Measurements from ENCODE around the gene TINAGL1. TPM values are rescaled to one million over a fixed set of nuclear protein-coding genes. Genes with fewer than 3 reads are reported as not detected.
A peak's percentile ranks its signal among the peaks of the same experiment; 100 is the strongest.

TINAGL1 gene
- total and polyA plus RNA-seq, 7 donors, result 28.5 to 59.6 (median 52.5) TPM

GRCh38 chr1:31593136-31593665, 16.9 kb downstream of the TINAGL1 start:
- Histone ChIP-seq H3K27ac (no peak overlapping the region), H3K9me3 (no peaks in the 10 kb centered on the region), H3K4me1 (peaks cover 5% of the 10 kb centered on the region), H3K4me3 (no peak overlapping the region), H3K36me3 (ENCODE audit: insufficient read depth in 1 of 2, low read depth in 1 of 2) (no peaks in the 10 kb centered on the region), H3K27me3 (ENCODE audit: insufficient read depth in 3 of 3, low read length in 2 of 3) (peaks cover 0 to 21% (median 6%) of the 10 kb centered on the region in 3 donors)
- no peak for TF ChIP-seq CTCF (IDR thresholded peaks at IDR 0.05)
- ATAC-seq (no peak), DNase-seq (no peak)
- 79 to 84% (median 79%) methylated on average over 5 of the region's 5 CpGs for WGBS, 3 donors
- intact Hi-C loops (cut with DNase I), result loop anchor here in 1 of 2 donors (1.0 kb wide), 1 partner anchor 29 kb away; no protein-coding TSS in a partner anchor

DNA sequence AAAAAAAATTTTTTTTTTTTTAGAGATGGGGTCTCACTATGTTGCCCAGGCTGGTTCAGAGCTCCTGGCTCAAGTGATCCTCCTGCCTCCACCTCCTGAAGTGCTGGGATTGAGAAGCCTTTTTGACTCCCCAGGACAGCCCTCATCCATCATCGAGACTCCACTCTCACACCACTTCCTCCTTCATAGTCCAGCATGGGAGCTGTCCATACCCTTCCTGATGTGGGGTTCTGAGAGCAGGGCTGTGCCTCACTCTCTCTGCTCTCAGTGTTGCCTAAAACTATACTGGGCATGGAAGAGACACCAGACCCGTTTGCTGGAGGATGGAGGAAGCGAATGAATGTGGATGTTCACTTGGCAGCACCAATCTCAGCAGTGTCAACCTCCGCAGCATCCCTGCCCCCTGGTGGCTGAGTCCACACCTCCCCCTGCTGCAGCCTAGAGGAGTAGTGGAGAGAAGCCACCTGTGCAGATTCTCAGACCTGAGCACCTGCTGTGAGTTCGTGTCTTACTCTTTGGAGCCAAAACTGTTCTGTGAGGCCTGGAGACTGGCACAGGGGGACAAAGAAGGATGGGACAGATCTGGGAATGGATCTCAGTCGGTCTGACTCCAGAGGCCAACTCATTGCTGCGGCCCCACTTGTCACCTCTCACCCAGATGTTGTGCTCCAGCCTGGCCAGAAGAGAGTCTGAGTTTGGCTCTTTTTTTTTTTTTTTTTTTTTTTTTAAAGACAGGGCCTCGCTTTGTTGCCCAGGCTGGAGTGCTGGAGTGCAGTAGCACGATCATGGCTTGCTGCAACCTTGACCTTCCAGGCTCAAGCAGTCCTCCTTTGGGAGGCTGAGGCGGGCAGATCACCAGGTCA, 17.7 kb downstream of the TINAGL1 start:
- Histone ChIP-seq H3K9me3 (no peaks in the 10 kb centered on the region), H3K27ac (no peak overlapping the region), H3K36me3 (ENCODE audit: insufficient read depth in 1 of 2, low read depth in 1 of 2) (no peaks in the 10 kb centered on the region), H3K27me3 (ENCODE audit: insufficient read depth in 3 of 3, low read length in 2 of 3) (peaks cover 0 to 13% (median 4%) of the 10 kb centered on the region in 3 donors), H3K4me3 (no peak overlapping the region), H3K4me1 (no peaks in the 10 kb centered on the region)
- intact Hi-C loops (cut with DNase I), result loop anchor here in 1 of 2 donors (1.0 kb wide), 2 partner anchors 13 to 30 kb away; no protein-coding TSS in a partner anchor
- DNase-seq (peak; percentile 80 to 85), ATAC-seq (peak; percentile 90 to 93 (median 91))
- peak; percentile 88 for TF ChIP-seq CTCF (IDR thresholded peaks at IDR 0.05)
- 37 to 43% (median 41%) methylated on average over 10 of the region's 10 CpGs for WGBS, 3 donors

- ATAC-seq, result no peak
- intact Hi-C loops (cut with DNase I), result no loop called here
- Histone ChIP-seq H3K27ac (no peak overlapping the region), H3K27me3 (ENCODE audit: insufficient read depth in 3 of 3, low read length in 2 of 3) (peaks cover 0 to 5% (median 2%) of the 10 kb centered on the region in 3 donors), H3K4me3 (no peak overlapping the region), H3K36me3 (ENCODE audit: insufficient read depth in 1 of 2, low read depth in 1 of 2) (no peaks in the 10 kb centered on the region), H3K9me3 (no peaks in the 10 kb centered on the region), H3K4me1 (no peaks in the 10 kb centered on the region)
- TF ChIP-seq CTCF (IDR thresholded peaks at IDR 0.05), result no peak
- 80 to 86% (median 85%) methylated on average over 4 of the region's 4 CpGs for WGBS, 3 donors
- DNase-seq, result no peak
Measured at GRCh38 chr1:31595836-31596736, 19.8 kb downstream of the TINAGL1 start.

- no peak for DNase-seq
- Histone ChIP-seq H3K36me3 (ENCODE audit: insufficient read depth in 1 of 2, low read depth in 1 of 2) (no peaks in the 10 kb centered on the region), H3K27ac (no peak overlapping the region), H3K4me3 (no peak overlapping the region), H3K9me3 (no peaks in the 10 kb centered on the region), H3K27me3 (ENCODE audit: insufficient read depth in 3 of 3, low read length in 2 of 3) (peaks cover 0 to 2% (median 0%) of the 10 kb centered on the region in 3 donors), H3K4me1 (no peaks in the 10 kb centered on the region)
- TF ChIP-seq CTCF (IDR thresholded peaks at IDR 0.05), result no peak
- intact Hi-C loops (cut with DNase I), result no loop called here
- WGBS, 3 donors, result 52 to 56% (median 54%) methylated on average over 6 of the region's 6 CpGs
- no peak for ATAC-seq
Measured at GRCh38 chr1:31596737-31597097, 20.4 kb downstream of the TINAGL1 start.

Measured in psoas muscle (tissue), 8 donors.